CD4-positive, alpha-beta T cell (primary cell): ENCODE data around the gene SNRPF. TPM values are rescaled to one million over a fixed set of nuclear protein-coding genes. Genes with fewer than 3 reads are reported as not detected.

Experiments used
- ATAC-seq: fragments of 200-7000 bp; cut with Tn5 transposase; one replicate; pipeline ENCODE4 v1.10.0; 2022; ENCODE audit warnings: mild to moderate bottlenecking; ENCODE audit not compliant: poor library complexity
- CTCF ChIA-PET: fragments of 350-600 bp; sonication (Branson Sonifier 250); formaldehyde crosslinking; loops from one replicate; lab custom pipeline; 2021; ENCODE audit warnings: antibody characterized with exemption, inconsistent platforms; lab: Charles Lee
- POLR2A ChIA-PET: fragments of 350-600 bp; sonication (Branson Sonifier 250); formaldehyde crosslinking; loops from one replicate; lab custom pipeline; 2021; ENCODE audit warnings: antibody characterized with exemption, inconsistent platforms; lab: Charles Lee
- DNase-seq, 14 experiments: peaks; one replicate each; pipeline ENCODE4 v3.0.0-alpha.2; 2013 to 2020; ENCODE audit warnings: mixed read lengths in 2 of 14
- H3K27ac ChIP-seq, 2 donors: one replicate each; pipeline versions ENCODE4 v1.5.1 to v1.7.0; 2013; ENCODE audit warnings: low read length in 2 of 2, low read depth in 1 of 2, mild to moderate bottlenecking in 1 of 2
- H3K27me3 ChIP-seq, 2 experiments: 1 replicate in 1 of 2; 2 replicates in 1 of 2; pipeline versions ENCODE4 v1.6.1 to v1.7.0; 2013; ENCODE audit warnings: low read length in 2 of 2, control low read depth in 1 of 2, mild to moderate bottlenecking in 1 of 2, moderate library complexity in 1 of 2; ENCODE audit not compliant: insufficient read depth in 2 of 2, control insufficient read depth in 1 of 2
- H3K36me3 ChIP-seq: one replicate; pipeline ENCODE4 v1.6.1; 2013; ENCODE audit warnings: low read length, control low read depth; ENCODE audit not compliant: insufficient read depth
- H3K4me1 ChIP-seq: one replicate; pipeline ENCODE4 v1.6.1; 2013; ENCODE audit warnings: low read length, control low read depth; ENCODE audit not compliant: insufficient read depth
- H3K4me3 ChIP-seq: one replicate; pipeline ENCODE4 v1.5.1; 2013; ENCODE audit warnings: mild to moderate bottlenecking, low read length, moderate library complexity
- H3K9me3 ChIP-seq, 2 experiments: 1 replicate in 1 of 2; 2 replicates in 1 of 2; pipeline versions ENCODE4 v1.6.1 to v1.7.0; 2013; ENCODE audit warnings: low read length in 2 of 2, mild to moderate bottlenecking in 2 of 2, control low read depth in 1 of 2, moderate library complexity in 1 of 2; ENCODE audit not compliant: control insufficient read depth in 1 of 2, insufficient read depth in 1 of 2
- H3K27ac Mint-ChIP-seq: one replicate; pipeline ENCODE4 v1.8.0; 2020; ENCODE audit warnings: mixed read lengths
- H3K27me3 Mint-ChIP-seq: one replicate; pipeline ENCODE4 v1.8.0; 2021; ENCODE audit warnings: mixed read lengths
- H3K36me3 Mint-ChIP-seq: one replicate; pipeline ENCODE4 v1.8.0; 2021; ENCODE audit warnings: low read depth, mixed read lengths
- H3K4me1 Mint-ChIP-seq: one replicate; pipeline ENCODE4 v1.8.0; 2021; ENCODE audit warnings: low read depth, mixed read lengths
- H3K4me3 Mint-ChIP-seq: one replicate; pipeline ENCODE4 v1.8.0; 2020; ENCODE audit warnings: mild to moderate bottlenecking, mixed read lengths
- H3K9me3 Mint-ChIP-seq: one replicate; pipeline ENCODE4 v1.8.0; 2020; ENCODE audit warnings: mixed read lengths
- intact Hi-C, 2 experiments: fragments of 100-400 bp; cut with DNase I in 1 of 2; cut with micrococcal nuclease in 1 of 2; formaldehyde crosslinking; loops; one replicate each; pipeline versions ENCODE4 v1.15.1 to v1.9.0; 2023 to 2025; cut with DNase I, micrococcal nuclease
- total RNA-seq, 174 experiments: library from RNA in 2 of 174; stranded (reverse) in 2 of 174; gene quantifications; one replicate each; pipeline ENCODE4 v1.2.3 and lab custom pipeline; 2021 to 2026
- TF ChIP-seq, protein P1 (sequence below): fragments of 200-600 bp; IDR thresholded peaks from one replicate; pipeline ENCODE4 v1.8.0; 2022; ENCODE audit warnings: antibody characterized with exemption, mild to moderate bottlenecking

SNRPF gene
- total RNA-seq, 2 experiments from 2014 or later: 40.9 to 44.0 TPM

DNA sequence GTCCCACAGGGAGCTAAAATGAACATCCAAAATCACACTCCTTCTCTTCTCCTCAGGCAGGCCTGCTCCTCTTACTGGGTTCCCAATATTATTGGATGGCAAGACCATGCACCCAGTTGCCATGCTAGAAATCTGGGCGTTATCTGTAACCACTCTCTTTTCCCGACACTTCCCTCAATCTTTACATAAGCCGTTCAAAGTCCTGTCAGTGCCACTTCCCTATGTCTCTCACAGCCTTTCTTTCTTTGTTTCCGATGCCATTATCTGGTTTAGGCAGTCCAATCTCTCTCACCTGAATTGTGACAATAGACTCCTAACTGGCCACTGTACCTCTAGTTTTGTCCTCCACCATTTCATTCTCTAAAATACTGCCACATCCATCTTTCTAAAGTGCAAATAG lies 24.1 kb downstream of the SNRPF start:
- POLR2A ChIA-PET: no interaction called here
- Histone ChIP-seq H3K9me3 (peaks cover 0 to 5% of the 10 kb centered on the region in 2 experiments), H3K4me1 (no peaks in the 10 kb centered on the region), H3K27ac (no peak overlapping the region), H3K36me3 (no peaks in the 10 kb centered on the region), H3K27me3 (peaks cover 0 to 3% of the 10 kb centered on the region in 2 experiments), H3K4me3 (no peak overlapping the region)
- intact Hi-C loops: no loop called here
- Mint-ChIP-seq H3K27me3 (peaks cover 7% of the 10 kb centered on the region), H3K27ac (no peak overlapping the region), H3K9me3 (no peaks in the 10 kb centered on the region), H3K4me3 (no peak overlapping the region), H3K4me1 (no peaks in the 10 kb centered on the region), H3K36me3 (no peaks in the 10 kb centered on the region)
- CTCF ChIA-PET: no interaction called here
- ATAC-seq (no peak), DNase-seq (no peak)
- TF ChIP-seq, protein P1, sequence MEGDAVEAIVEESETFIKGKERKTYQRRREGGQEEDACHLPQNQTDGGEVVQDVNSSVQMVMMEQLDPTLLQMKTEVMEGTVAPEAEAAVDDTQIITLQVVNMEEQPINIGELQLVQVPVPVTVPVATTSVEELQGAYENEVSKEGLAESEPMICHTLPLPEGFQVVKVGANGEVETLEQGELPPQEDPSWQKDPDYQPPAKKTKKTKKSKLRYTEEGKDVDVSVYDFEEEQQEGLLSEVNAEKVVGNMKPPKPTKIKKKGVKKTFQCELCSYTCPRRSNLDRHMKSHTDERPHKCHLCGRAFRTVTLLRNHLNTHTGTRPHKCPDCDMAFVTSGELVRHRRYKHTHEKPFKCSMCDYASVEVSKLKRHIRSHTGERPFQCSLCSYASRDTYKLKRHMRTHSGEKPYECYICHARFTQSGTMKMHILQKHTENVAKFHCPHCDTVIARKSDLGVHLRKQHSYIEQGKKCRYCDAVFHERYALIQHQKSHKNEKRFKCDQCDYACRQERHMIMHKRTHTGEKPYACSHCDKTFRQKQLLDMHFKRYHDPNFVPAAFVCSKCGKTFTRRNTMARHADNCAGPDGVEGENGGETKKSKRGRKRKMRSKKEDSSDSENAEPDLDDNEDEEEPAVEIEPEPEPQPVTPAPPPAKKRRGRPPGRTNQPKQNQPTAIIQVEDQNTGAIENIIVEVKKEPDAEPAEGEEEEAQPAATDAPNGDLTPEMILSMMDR: no peak

DNA sequence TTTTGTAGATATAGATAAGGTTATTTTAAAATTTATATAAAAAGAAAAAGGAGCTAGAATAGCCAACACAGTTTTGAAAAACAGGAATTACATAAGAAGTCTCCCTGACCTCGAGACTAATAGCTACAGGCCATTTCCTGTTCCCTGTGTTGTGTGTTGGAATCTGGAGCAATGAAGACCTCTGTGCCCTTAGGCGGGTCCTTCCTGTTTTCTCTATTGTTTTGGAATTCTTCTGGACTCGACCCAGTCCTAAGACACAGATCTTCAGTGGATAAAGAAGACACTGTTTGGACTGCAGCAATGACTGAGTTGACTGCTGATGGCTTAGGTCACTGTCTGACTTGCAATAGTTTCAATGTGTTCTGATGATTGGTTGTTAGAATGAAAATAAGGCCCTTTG lies 26.2 kb downstream of the SNRPF start:
- Mint-ChIP-seq H3K9me3 (no peaks in the 10 kb centered on the region), H3K27me3 (peaks cover 9% of the 10 kb centered on the region), H3K36me3 (no peaks in the 10 kb centered on the region), H3K4me3 (no peak overlapping the region), H3K27ac (no peak overlapping the region), H3K4me1 (no peaks in the 10 kb centered on the region)
- ChIA-PET CTCF (no interaction called here), POLR2A (no interaction called here)
- DNase-seq (no peak), ATAC-seq (no peak)
- Histone ChIP-seq H3K27ac (no peak overlapping the region), H3K9me3 (peaks cover 0 to 5% of the 10 kb centered on the region in 2 experiments), H3K4me1 (no peaks in the 10 kb centered on the region), H3K4me3 (no peak overlapping the region), H3K27me3 (peaks cover 0 to 3% of the 10 kb centered on the region in 2 experiments), H3K36me3 (no peaks in the 10 kb centered on the region)
- intact Hi-C loops: no loop called here
- TF ChIP-seq, protein P1: no peak

DNA sequence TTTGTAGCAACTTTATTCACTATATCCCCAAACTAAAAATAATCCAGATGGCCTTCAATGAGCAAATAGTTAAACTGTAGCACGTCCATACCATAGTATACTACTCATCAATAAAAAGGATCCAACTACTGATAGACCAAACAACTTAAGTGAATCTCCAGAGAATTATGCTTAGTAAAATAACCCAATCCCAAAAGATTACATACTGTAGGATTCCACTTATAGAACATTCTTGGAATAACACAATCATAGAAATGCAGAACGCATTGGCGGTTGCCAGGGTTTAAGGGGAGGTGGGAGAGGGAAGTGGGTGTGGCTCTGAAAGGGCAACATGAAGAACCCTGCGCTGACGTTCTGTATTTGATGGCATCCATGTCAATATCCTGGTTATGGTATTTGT lies 28.6 kb downstream of the SNRPF start:
- intact Hi-C loops: no loop called here
- ChIA-PET CTCF (no interaction called here), POLR2A (no interaction called here)
- H3K9me3 ChIP-seq: peaks cover 0 to 5% of the 10 kb centered on the region in 2 experiments
- no peak overlapping the region for H3K4me3 ChIP-seq
- TF ChIP-seq, protein P1: no peak
- H3K4me3 Mint-ChIP-seq: no peak overlapping the region
- ATAC-seq (no peak), DNase-seq (no peak)
- H3K9me3 Mint-ChIP-seq: no peaks in the 10 kb centered on the region
- H3K4me1 Mint-ChIP-seq: no peaks in the 10 kb centered on the region
- H3K36me3 ChIP-seq: no peaks in the 10 kb centered on the region
- no peak overlapping the region for H3K27ac ChIP-seq
- peaks cover 0 to 3% of the 10 kb centered on the region in 2 experiments for H3K27me3 ChIP-seq
- H3K36me3 Mint-ChIP-seq: no peaks in the 10 kb centered on the region
- H3K27me3 Mint-ChIP-seq: peaks cover 15% of the 10 kb centered on the region
- H3K4me1 ChIP-seq: no peaks in the 10 kb centered on the region
- H3K27ac Mint-ChIP-seq: no peak overlapping the region
